VCaP (cell line): Measurements from ENCODE around the gene SAP130.

Experiments used
- H3K27ac ChIP-seq: fragments of 450-650 bp; 2 replicates; pipeline ENCODE4 v1.5.1; 2017
- CTCF ChIP-seq: fragments of 450-650 bp; conservative IDR thresholded peaks from 2 replicates; pipeline ENCODE4 v1.5.1; 2017; ENCODE audit warnings: mild to moderate bottlenecking, moderate library complexity

The SAP130 gene

GRCh38 chr2:127996160-127996559 is 31.7 kb downstream of the SAP130 start:
- H3K27ac ChIP-seq: no peak overlapping the region
- TF ChIP-seq CTCF: no peak

GRCh38 chr2:127995725-127996124 is 32.1 kb downstream of the SAP130 start:
- H3K27ac ChIP-seq: no peak overlapping the region
- no peak for TF ChIP-seq CTCF

DNA sequence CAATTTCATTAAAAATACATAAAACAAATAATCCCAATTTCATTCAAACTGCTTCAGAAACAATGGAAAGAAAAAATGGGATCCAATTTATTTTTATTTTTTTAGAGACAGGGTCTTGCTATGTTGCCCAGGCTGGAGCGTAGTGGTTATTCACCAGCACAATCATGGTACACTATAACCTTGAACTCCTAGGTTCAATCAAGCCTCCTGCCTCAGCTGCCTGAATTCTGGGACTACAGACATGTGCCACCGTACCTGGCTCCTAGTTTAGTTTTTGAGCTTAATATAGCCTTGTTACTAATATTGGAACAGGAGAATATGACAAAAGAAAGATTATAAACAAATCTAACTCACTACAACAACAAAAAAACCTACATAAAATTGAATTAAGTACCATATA is 34.2 kb downstream of the SAP130 start:
- H3K27ac ChIP-seq: no peak overlapping the region
- TF ChIP-seq CTCF: no peak

- TF ChIP-seq CTCF: no peak
- no peak overlapping the region for H3K27ac ChIP-seq
Observed at GRCh38 chr2:127991742-127992141, 36.1 kb downstream of the SAP130 start.

- TF ChIP-seq CTCF: no peak
- H3K27ac ChIP-seq: no peak overlapping the region
Observed at GRCh38 chr2:127986548-127987079, 41.2 kb downstream of the SAP130 start.

DNA sequence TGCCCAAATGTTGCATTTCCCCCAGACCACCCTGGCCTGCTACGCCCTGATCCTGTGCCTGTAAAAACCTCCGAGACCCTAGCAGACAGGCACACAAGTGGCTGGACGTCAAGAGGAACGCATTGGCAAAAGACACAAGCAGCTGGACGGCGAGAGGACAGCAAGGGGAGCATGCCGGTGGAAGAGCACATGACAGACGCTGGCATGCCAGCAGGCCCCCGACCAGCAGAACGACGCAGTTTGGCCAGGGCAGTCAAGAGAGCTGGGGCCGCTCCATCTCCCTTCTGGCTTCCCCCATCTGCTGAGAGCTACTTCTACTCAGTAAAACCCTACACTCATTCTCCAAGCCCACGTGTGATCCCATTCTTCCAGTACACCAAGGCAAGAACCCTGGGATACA is 42.1 kb downstream of the SAP130 start:
- TF ChIP-seq CTCF: no peak
- H3K27ac ChIP-seq: no peak overlapping the region

GRCh38 chr2:127985026-127985734 is 42.7 kb downstream of the SAP130 start:
- H3K27ac ChIP-seq: no peak overlapping the region

More at GRCh38 chr2:127985026-127985734, 42.7 kb downstream of the SAP130 start:
- no peak for TF ChIP-seq CTCF
